Measurements from ENCODE around the gene DAAM2.

DNA sequence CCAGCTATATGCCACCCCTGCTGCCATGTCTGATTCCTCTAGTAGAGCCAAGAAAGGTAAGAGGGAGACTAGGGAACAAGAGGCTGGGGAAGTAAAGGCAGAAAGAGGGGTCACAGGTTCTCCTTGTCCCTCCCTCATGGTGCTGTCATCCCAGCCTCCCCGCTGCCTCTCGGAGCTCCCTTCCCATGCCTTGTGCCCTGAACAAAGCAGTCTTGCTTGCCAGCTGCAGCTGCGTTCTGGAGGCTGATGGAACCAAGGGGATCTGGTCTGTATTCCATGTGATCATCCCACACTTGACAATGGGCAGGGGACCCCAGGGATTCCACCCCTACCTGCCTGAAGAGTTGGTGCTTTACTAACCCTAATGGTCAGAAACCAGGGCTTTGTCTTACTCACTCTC lies 61.4 kb downstream of the DAAM2 start:
- TF ChIP-seq, protein P1, sequence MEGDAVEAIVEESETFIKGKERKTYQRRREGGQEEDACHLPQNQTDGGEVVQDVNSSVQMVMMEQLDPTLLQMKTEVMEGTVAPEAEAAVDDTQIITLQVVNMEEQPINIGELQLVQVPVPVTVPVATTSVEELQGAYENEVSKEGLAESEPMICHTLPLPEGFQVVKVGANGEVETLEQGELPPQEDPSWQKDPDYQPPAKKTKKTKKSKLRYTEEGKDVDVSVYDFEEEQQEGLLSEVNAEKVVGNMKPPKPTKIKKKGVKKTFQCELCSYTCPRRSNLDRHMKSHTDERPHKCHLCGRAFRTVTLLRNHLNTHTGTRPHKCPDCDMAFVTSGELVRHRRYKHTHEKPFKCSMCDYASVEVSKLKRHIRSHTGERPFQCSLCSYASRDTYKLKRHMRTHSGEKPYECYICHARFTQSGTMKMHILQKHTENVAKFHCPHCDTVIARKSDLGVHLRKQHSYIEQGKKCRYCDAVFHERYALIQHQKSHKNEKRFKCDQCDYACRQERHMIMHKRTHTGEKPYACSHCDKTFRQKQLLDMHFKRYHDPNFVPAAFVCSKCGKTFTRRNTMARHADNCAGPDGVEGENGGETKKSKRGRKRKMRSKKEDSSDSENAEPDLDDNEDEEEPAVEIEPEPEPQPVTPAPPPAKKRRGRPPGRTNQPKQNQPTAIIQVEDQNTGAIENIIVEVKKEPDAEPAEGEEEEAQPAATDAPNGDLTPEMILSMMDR (IDR thresholded peaks at IDR 0.05 in 4 of 5, conservative IDR thresholded peaks at IDR 0.05 in 1 of 5): no peak
- TF ChIP-seq POLR2A (IDR thresholded peaks at IDR 0.05): no peak

Data from gastrocnemius medialis (tissue), 4 donors.